Measurements from ENCODE around the gene HDAC3.
A peak's percentile ranks its signal among the peaks of the same experiment; 100 is the strongest.
"Not testable (repeated sequence)": the region's sequence is repeated elsewhere in the genome, so short reads cannot be mapped to it uniquely, and the experiment has no call there.

Gene HDAC3

GRCh38 chr5:141636106-141636412 is 590 bp downstream of the HDAC3 start:
- no peak for DNase-seq

GRCh38 chr5:141635646-141636045 is 1.0 kb downstream of the HDAC3 start:
- no peak for DNase-seq

GRCh38 chr5:141634720-141635119 is 1.9 kb downstream of the HDAC3 start:
- DNase-seq, result no peak

- no peak for DNase-seq
These were observed 2.6 kb downstream of the HDAC3 start for GRCh38 chr5:141633871-141634561.

- DNase-seq, result no peak
These were observed 4.0 kb downstream of the HDAC3 start for GRCh38 chr5:141632650-141633049.

- DNase-seq, result no peak
These were observed 6.0 kb downstream of the HDAC3 start for GRCh38 chr5:141630570-141631140.

GRCh38 chr5:141628175-141628788 is 8.4 kb downstream of the HDAC3 start:
- DNase-seq, result no peak

- no peak for DNase-seq
These were observed 13.0 kb downstream of the HDAC3 start for GRCh38 chr5:141623611-141624010.

- peak in 3 of 56 donors; percentile 7 to 20 (median 9) for DNase-seq
These were observed 13.5 kb downstream of the HDAC3 start for GRCh38 chr5:141623186-141623585.

- DNase-seq, result peak in 55 of 56 donors; percentile 49 to 92 (median 81)
These were observed 17.7 kb downstream of the HDAC3 start, which contains the start of gene DIAPH1 for GRCh38 chr5:141618804-141619554. DIAPH1 (minus strand) TSS chr5:141619000; CDS start chr5:141618914, 86 bp downstream.

GRCh38 chr5:141618030-141618803 is 18.4 kb downstream of the HDAC3 start:
- peak in 9 of 56 donors; percentile 19 to 54 (median 36) for DNase-seq

- DNase-seq, result no peak
These were observed 19.0 kb downstream of the HDAC3 start for GRCh38 chr5:141617682-141618029.

- DNase-seq, result no peak
These were observed 19.5 kb downstream of the HDAC3 start for GRCh38 chr5:141617128-141617527.

- DNase-seq, result no peak
These were observed 20.5 kb downstream of the HDAC3 start for GRCh38 chr5:141615991-141616720.

GRCh38 chr5:141613344-141613743 is 23.3 kb downstream of the HDAC3 start:
- DNase-seq, result no peak

- DNase-seq, result no peak
These were observed 25.4 kb downstream of the HDAC3 start for GRCh38 chr5:141611289-141611688.

- DNase-seq, result not testable (repeated sequence)
These were observed 26.7 kb downstream of the HDAC3 start for GRCh38 chr5:141609921-141610320.

GRCh38 chr5:141609044-141609443 is 27.6 kb downstream of the HDAC3 start:
- DNase-seq, result no peak

- no peak for DNase-seq
These were observed 28.1 kb downstream of the HDAC3 start for GRCh38 chr5:141608557-141608956.

GRCh38 chr5:141608046-141608445 is 28.6 kb downstream of the HDAC3 start:
- DNase-seq, result no peak

Measured in nucleus accumbens (tissue), 56 donors.